Activated CD8-positive, alpha-beta memory T cell treated with anti-CD3 and anti-CD28 coated beads for 24 hours (primary cell): Measurements from ENCODE around the gene MST1.
A peak's percentile ranks its signal among the peaks of the same experiment; 100 is the strongest.

Source experiments
- DNase-seq: peaks from one replicate; pipeline ENCODE4 v3.0.0-alpha.2; 2020

The MST1 gene

DNA sequence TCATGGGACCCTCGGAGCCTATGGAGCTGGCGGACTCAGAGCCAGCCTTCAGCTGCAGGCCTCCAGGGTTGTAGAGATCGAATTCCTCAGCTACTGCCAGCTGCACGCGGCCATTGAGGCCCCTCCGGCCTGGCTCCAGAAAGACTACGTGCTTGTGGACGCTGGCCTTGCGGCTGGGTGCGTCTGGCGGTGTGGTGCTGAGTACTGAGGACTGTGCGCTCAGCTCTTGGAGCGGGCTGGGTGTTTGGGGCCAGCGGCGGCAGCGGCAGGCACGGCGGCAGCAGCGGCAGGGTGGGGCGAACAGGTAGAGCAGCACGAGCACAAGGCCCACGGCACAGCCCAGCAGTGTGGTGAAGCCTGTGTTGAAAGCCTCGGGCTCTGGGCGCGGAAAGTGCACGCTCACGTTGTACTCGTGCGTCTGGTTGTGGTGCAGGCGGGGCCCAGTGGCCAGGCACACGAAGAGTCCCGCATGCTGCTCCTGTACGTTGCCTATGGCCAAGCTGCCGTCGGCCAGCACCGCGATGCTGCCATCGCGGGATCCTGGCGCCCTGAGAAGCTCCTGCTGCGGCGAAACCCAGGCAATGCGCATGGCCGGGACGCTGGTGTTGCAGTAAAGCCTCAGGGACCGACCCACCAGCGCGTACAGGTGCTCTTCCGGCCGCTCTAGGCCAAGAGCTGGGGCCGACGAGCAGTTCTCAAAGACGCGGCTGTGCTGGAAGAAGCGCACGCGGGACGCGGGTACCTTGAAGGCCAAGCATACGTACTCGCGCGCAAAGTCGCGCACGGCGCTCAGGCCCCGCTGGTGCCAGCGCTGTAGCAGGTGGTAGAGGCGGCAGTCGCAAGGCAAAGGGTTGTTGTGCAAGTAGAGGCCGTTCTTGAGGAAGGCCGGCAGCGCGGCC, 28.9 kb upstream of the MST1 start:
- no peak for DNase-seq

DNA sequence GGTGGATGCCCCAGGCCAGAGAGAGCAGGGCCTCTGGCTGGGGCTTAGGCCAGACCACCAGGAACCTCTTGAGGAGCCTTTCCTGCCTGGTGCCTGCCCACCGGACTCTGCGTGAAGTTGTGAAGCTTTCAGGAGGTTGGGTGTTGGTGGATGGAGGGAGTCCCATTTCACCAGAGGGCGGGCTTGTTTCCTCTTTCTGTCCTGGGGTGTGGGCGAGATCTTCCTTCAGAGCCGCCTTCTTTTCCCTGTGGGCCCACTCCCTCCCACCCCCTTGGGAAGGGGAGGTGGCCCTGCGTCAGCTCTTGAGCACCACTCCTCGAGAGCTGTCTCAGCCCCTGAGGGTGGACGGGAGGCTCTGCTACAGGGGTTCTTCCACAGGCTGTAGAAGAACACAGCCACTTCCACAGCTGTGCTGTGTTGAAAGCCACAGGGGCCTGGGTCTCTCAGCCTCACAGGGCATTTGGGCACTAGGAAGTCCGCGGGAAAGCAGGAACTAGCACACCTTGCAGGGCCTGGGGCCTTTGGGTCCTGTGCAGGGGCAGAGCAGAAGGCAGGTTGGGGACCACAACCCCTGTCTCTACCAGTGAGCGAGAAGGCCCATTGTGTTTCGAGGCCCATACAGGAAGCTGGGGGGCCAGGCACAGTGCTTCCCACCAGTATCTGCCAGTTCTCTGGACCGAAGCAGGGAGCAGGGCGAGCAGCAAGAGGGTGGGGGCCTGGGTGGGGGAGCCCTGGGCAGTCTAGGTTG, 28.1 kb upstream of the MST1 start:
- peak; percentile 56 for DNase-seq

DNA sequence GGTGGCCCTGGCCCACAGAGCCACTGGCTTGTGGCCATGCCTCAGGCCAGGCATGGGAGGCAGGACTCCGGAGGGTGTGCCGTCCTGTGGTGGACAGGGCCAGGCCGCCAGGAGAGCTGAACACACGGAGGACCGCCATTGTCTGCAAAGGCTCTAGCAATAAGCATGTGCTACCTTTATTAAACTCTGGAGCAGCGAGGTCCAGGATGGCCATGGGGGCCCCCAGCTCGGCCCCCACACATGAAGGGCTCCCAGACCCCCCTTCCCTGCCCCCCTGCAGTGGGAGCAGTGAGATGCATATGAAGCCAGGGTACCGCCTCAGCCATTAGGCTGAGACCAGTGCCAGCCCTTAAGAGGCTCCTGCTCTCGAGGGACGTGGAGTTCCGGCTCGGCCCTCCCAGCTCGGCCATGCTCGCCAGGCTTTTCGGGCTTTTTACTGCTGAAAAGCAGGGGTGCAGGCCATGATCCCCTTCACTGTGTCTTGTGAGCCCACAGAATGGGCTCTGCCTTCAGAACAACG, 27.5 kb upstream of the MST1 start:
- no peak for DNase-seq

GRCh38 chr3:49716169-49716568, 26.9 kb upstream of the MST1 start:
- no peak for DNase-seq

DNA sequence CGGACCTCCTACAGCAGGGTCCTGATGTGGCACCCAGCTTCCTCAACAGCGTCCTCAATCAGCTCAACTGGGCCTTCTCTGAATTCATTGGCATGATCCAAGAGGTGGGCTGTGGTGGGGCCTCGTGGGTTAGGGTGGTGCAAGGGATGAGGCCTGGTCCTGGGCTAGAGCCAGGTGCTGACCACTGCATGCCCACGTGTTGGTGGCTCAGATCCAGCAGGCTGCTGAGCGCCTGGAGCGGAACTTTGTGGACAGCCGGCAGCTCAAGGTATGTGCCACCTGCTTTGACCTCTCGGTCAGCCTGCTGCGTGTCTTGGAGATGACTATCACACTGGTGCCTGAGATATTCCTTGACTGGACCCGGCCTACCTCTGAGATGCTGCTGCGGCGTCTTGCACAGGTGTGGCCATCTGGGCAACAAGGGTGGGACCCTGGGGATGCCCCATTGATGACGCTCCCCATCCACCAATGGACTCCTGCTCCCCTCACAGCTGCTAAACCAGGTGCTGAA, 26.4 kb upstream of the MST1 start:
- DNase-seq: no peak

DNA sequence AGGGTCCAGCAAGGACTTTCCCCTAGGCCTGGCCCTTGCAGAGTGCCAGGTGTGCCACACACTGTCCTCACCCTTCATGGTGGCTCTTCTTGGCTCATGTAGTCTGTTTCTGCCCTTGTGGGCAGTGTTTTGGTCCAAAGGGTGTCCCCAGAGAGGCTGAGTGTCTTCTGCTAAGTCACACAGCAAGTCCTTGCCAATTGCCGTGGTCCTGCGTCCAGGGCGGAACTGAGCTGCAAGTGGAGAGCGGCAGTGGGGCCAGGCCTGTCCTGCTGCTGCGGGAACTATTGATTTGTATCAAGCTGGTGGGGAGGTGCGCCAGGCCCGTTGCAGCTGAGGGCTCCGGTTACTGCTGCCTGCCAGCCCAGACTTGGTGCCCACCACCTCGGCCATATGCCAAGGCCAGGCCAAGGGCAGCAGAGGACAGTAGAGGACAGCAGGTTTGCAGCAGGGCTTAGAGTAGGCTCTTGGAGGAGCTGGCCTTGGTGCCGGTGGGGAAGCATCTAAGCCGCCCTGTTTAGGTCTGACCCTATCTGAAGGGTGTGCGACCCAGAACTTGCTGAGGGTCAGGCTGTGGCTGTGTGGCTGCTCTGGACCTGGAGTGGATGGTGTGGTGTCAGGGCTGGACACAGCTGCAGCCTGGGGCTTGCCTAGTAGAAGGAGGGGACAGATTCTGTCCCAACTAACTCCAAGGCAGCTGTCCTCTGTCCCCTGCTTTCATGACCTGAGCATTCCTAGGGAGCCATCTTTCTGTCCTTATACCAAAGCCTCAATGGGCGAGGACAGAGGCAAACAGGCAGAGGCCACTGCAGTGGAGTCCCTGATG, 25.7 kb upstream of the MST1 start:
- no peak for DNase-seq

DNA sequence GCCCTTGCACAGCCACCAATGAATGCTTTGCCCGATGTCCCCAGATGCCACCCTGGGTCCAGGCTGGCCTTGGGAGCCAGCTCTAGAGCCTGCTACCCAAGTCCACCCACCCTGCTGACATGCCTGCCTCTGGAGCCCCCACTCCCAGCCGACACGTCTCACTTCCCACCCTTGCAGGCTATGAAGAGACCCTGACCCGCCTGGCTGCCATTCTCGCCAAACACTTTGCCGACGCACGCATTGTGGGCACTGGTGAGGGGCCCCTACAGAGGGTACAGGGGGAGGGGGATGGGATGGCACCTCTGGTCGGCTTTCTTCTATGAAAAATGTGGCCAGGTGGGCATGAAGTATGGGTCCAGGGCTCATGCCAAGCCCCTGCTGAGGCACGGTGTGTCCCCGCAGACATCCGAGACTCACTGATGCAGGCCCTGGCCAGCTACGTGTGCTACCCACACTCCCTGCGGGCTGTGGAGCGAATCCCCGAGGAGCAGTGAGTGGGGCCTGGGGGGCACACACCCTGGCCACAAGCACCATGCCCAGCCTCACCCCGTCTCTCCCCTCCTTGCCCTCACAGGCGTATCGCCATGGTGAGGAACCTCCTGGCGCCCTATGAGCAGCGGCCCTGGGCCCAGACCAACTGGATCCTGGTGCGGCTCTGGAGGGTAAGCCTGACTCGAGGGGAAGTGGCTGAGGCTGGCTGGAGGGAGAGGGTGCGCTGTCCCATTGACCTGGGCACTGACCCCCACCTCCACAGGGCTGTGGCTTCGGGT, 24.2 kb upstream of the MST1 start:
- DNase-seq: no peak

GRCh38 chr3:49712631-49713317, 23.5 kb upstream of the MST1 start:
- no peak for DNase-seq

DNA sequence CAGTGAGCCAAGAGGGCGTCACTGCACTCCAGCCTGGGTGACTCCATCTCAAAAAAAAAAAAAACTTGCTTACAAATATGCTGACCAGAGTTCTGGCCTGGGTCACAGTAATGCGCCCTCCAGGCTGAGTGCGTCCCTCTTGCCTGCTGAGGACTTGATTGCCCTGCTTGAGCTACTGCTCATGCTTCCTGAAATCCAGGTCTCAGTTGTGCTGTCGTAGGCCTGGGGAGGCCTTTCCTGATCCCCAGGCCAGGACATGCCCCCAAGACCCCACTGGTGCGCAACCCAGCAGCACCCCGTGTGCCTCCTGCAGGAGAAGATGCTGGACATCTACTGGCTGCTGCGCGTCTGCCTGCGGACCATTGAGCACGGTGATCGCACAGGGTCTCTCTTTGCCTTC, 22.9 kb upstream of the MST1 start:
- DNase-seq: no peak

DNA sequence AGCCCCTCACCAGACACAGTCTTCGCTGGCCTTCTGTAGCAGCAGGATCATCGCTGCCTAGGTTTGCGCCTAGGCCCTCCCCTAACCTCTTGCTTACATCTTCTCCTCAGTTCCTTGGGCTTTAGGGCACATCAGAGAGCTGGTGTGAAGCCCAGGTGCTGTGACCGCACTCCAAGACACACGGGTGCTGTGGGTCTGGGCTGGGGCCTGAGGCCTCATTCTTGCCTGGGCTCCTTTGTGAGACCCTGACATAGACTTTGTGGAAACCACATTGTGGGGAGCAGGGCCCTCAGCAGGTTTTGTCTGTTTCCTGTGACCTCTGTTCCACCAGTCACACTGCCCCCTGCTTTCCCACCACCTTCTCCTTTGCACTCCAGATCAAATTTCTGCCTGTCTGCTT, 22.2 kb upstream of the MST1 start:
- no peak for DNase-seq

DNA sequence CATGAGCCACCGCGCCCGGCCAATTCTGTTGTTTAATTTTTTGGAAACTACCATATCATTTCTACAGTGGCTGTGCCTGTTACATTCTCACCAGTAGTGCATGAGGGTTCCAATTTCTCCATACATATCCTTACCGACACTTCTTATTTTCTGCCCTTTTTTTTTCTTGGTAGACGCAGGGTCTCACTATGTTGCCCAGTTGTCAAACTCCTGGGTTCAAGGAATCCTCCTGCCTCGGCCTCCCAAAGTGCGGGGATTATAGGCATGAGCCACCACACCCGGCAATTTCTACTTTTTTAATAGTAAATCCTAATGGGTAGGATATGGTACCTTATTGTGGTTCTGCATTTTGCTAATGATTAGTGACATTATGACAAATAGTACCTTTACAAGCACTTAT, 20.6 kb upstream of the MST1 start:
- DNase-seq: no peak

- DNase-seq: no peak
Measured at GRCh38 chr3:49707113-49707480, 17.8 kb upstream of the MST1 start.

GRCh38 chr3:49706456-49707112, 17.3 kb upstream of the MST1 start:
- DNase-seq: no peak

- DNase-seq: no peak
Measured at GRCh38 chr3:49705390-49705960, 16.2 kb upstream of the MST1 start.

GRCh38 chr3:49704629-49705028, 15.4 kb upstream of the MST1 start:
- DNase-seq: no peak

- no peak for DNase-seq
Measured at GRCh38 chr3:49703956-49704355, 14.7 kb upstream of the MST1 start.

- DNase-seq: peak; percentile 79
Measured at GRCh38 chr3:49703443-49703927, 14.2 kb upstream of the MST1 start.

DNA sequence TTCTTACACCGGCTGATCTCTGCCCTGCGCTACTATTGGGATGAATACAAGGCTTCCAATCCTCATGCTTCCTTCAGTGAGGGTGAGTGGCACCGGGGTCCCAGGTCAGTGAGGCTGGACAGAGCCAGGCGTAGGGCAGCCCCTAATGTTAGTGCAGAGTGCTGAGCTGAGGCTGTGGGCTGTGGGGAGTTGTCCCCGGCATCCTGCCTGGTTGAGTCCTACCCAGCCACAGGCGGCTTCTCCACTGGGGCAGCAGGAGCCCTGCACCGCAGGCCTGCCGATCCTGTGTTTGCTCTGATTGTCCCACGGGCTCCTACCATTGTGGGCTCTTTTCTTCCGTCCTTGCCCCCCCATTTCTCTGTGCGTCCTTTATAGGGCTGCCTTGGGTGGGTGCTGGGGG, 13.4 kb upstream of the MST1 start:
- no peak for DNase-seq

GRCh38 chr3:49701388-49702077, 12.3 kb upstream of the MST1 start:
- DNase-seq: no peak
